Esophagus muscularis mucosa (tissue), 3 donors: ENCODE results near the gene CHST14.

Source experiments
- POLR2A ChIP-seq: fragments of 450-650 bp; IDR thresholded peaks from one replicate; pipeline ENCODE4 v1.6.1; 2017; ENCODE audit warnings: antibody characterized with exemption, moderate library complexity, mild to moderate bottlenecking, low read depth
- TF ChIP-seq, protein P1 (sequence below), 3 experiments: fragments of 200-600 bp in 2 of 3; fragments of 450-650 bp in 1 of 3; sonication (generic) in 2 of 3; IDR thresholded peaks; one replicate each; pipeline ENCODE4 v1.5.1; 2017 to 2019; ENCODE audit warnings: antibody characterized with exemption in 3 of 3, mild to moderate bottlenecking in 2 of 3, moderate library complexity in 1 of 3

DNA sequence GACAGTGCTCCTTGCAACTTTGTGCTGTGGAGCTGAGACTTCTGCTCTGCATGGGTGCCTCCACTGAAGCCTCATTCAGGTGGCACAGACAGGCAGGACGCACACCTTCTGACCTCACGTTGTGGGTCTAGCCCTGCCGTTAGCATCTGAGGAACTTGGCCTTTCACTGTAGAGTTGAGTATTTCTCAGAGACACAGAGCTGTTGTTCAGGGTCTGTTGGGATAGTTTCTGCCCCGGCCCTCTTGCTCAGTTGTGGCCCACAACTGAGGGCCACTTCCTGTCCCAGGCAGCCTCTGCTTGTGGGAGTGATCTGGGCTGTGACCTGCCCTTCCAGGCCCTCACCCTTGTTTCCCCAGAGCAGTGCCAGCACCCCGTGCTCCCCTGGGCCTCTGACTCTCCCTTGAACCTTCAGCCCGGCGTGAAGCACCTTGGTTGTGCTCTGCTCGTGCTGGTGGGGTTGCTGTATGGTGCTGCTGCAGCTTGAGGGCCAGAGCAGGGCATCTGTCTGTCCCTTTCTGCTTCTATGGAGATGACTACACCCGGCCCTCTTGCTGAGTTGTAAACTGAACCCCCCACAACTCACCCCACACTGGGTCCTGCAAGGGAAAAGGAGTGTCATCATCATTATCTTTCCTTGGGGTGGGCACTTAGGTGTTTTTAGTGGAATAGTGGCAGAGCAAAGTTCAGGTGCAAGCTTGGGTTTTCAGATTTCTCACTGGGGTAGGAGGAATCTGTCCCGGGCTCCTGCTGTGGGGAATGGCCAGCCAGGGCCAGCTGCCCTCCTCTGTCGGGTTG lies 18.3 kb upstream of the CHST14 start:
- no peak for TF ChIP-seq POLR2A
- TF ChIP-seq, protein P1, sequence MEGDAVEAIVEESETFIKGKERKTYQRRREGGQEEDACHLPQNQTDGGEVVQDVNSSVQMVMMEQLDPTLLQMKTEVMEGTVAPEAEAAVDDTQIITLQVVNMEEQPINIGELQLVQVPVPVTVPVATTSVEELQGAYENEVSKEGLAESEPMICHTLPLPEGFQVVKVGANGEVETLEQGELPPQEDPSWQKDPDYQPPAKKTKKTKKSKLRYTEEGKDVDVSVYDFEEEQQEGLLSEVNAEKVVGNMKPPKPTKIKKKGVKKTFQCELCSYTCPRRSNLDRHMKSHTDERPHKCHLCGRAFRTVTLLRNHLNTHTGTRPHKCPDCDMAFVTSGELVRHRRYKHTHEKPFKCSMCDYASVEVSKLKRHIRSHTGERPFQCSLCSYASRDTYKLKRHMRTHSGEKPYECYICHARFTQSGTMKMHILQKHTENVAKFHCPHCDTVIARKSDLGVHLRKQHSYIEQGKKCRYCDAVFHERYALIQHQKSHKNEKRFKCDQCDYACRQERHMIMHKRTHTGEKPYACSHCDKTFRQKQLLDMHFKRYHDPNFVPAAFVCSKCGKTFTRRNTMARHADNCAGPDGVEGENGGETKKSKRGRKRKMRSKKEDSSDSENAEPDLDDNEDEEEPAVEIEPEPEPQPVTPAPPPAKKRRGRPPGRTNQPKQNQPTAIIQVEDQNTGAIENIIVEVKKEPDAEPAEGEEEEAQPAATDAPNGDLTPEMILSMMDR (IDR thresholded peaks at IDR 0.05) = no peak
